ENCODE data around the gene S1PR4. TPM values are rescaled to one million over a fixed set of nuclear protein-coding genes. Genes with fewer than 3 reads are reported as not detected.

S1PR4 gene
- total RNA-seq, 3 donors from 2014 or later: 0.38 to 2.5 (median 0.82) TPM

DNA sequence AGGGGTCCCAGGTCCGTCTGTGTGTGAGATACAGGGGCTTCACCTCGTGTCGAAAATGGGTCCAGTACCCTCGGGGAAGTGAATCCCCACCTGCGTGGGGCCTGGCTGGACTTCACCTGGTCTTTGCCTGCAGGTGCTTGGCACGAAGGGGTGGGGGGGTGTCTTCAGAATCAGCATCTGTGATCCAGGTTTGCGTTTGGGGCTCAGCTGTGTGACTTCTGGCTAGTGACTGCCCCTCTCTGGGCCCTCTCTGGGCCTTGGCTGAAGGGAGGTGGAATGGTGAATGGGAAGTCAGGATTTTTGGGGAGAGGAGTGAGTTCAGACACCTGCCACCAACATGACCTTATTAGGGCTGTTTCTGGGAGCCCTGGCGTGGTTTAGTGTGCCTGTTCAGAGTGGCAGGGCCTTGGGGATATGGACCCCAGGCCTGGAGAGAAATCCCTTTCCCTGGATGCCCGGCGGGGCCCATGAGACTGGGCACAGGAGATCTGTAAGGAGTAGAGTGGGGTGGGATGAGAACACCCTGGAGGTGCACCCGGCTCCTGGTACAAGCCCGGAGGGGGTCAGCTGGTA lies 48.6 kb downstream of the S1PR4 start:
- TF ChIP-seq, protein P1, sequence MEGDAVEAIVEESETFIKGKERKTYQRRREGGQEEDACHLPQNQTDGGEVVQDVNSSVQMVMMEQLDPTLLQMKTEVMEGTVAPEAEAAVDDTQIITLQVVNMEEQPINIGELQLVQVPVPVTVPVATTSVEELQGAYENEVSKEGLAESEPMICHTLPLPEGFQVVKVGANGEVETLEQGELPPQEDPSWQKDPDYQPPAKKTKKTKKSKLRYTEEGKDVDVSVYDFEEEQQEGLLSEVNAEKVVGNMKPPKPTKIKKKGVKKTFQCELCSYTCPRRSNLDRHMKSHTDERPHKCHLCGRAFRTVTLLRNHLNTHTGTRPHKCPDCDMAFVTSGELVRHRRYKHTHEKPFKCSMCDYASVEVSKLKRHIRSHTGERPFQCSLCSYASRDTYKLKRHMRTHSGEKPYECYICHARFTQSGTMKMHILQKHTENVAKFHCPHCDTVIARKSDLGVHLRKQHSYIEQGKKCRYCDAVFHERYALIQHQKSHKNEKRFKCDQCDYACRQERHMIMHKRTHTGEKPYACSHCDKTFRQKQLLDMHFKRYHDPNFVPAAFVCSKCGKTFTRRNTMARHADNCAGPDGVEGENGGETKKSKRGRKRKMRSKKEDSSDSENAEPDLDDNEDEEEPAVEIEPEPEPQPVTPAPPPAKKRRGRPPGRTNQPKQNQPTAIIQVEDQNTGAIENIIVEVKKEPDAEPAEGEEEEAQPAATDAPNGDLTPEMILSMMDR (IDR thresholded peaks at IDR 0.05): no peak
- ATAC-seq (no peak), DNase-seq (no peak)
- H3K9me3 ChIP-seq: no peaks in the 10 kb centered on the region
- no peaks in the 10 kb centered on the region for H3K4me1 ChIP-seq (ENCODE audit: low read depth)
- no peaks in the 10 kb centered on the region for H3K36me3 ChIP-seq (ENCODE audit: low read depth)
- H3K4me3 ChIP-seq: no peak overlapping the region
- intact Hi-C loops (cut with DNase I, micrococcal nuclease): no loop called here

DNA sequence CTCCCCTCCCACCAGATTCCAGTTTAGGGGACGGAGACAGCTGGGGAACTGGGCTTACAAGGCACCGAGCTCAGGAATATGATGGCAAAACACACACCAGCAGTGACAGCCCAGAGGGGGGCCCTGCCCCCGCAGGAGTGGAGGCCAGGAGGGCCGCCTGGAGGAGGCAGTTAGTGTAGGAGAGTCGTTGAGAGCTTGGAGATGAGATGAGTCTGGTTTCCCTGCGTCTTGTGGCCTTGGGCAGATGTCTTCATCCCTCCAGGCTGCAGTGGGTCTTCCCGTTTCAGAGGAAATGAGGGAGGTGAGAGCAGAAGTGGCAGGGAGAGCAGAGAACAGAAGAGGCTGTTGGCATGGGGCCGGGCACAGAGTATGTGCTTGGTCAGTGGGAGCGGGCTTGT lies 50.8 kb downstream of the S1PR4 start:
- DNase-seq: no peak
- H3K4me1 ChIP-seq (ENCODE audit: low read depth): no peaks in the 10 kb centered on the region
- intact Hi-C loops (cut with DNase I, micrococcal nuclease): no loop called here
- H3K36me3 ChIP-seq (ENCODE audit: low read depth): no peaks in the 10 kb centered on the region
- no peak for ATAC-seq
- H3K4me3 ChIP-seq: no peak overlapping the region
- TF ChIP-seq, protein P1 (IDR thresholded peaks at IDR 0.05): no peak
- H3K9me3 ChIP-seq: no peaks in the 10 kb centered on the region

Other genes with a start within 250 kb of the S1PR4 start
- gene ZNF77, start 233.8 kb upstream of the S1PR4 start, total RNA-seq: 1 to 10 TPM; 4.1 to 4.5 (median 4.1) TPM
- 1 to 10 TPM; 1.8 to 4.1 (median 3.0) TPM for gene TLE6, start 201.2 kb upstream of the S1PR4 start, total RNA-seq
- gene TLE2, start 149.5 kb upstream of the S1PR4 start, total RNA-seq: 10 to 100 TPM; 40.0 to 66.5 (median 63.5) TPM
- 100 to 1,000 TPM; 427 to 664 (median 556) TPM for gene TLE5, start 116.3 kb upstream of the S1PR4 start, total RNA-seq
- 100 to 1,000 TPM; 182 to 349 (median 234) TPM for gene GNA11, start 84.4 kb upstream of the S1PR4 start, total RNA-seq
- gene GNA15, start 42.7 kb upstream of the S1PR4 start, total RNA-seq: 1 to 10 TPM; 1.9 to 6.2 (median 4.3) TPM
- gene NCLN, start 7.2 kb downstream of the S1PR4 start, total RNA-seq: 100 to 1,000 TPM in 1 of 3 donors, 10 to 100 TPM in 2; 52.6 to 103 (median 94.4) TPM
- 1 to 10 TPM in 1 of 3 donors, under 1 TPM in 2; 0.75 to 2.7 (median 0.79) TPM for gene CELF5, start 45.9 kb downstream of the S1PR4 start, total RNA-seq
- gene NFIC, start 187.8 kb downstream of the S1PR4 start, total RNA-seq: 100 to 1,000 TPM in 1 of 3 donors, 10 to 100 TPM in 2; 38.4 to 210 (median 79.3) TPM

Measured in mucosa of descending colon (tissue), 3 donors.